Transverse colon (tissue), 4 donors: ENCODE measurements around the gene FBP2. TPM values are rescaled to one million over a fixed set of nuclear protein-coding genes. Genes with fewer than 3 reads are reported as not detected.
A peak's percentile ranks its signal among the peaks of the same experiment; 100 is the strongest.

Experiments
- DNase-seq: peaks from one replicate; pipeline ENCODE4 v3.0.0-alpha.2; 2019
- H3K27ac ChIP-seq, 4 donors: fragments of 200-600 bp; sonication (generic); 2 replicates each; pipeline ENCODE4 v1.5.1; 2016 to 2018; ENCODE audit warnings: inconsistent platforms in 4 of 4
- H3K27me3 ChIP-seq: fragments of 200-600 bp; sonication (generic); 2 replicates; pipeline ENCODE4 v1.5.1; 2017; ENCODE audit warnings: inconsistent platforms
- H3K36me3 ChIP-seq, 4 donors: fragments of 200-600 bp; sonication (generic); 2 replicates each; pipeline ENCODE4 v1.5.1; 2017 to 2019; ENCODE audit warnings: inconsistent platforms in 4 of 4
- H3K4me1 ChIP-seq, 4 donors: fragments of 200-600 bp; sonication (generic); 2 replicates each; pipeline ENCODE4 v1.5.1; 2017 to 2020; ENCODE audit warnings: inconsistent platforms in 4 of 4
- H3K4me3 ChIP-seq, 4 donors: fragments of 200-600 bp; sonication (generic); 1 replicate in 1 of 4; 2 replicates in 3 of 4; pipeline versions ENCODE4 v1.5.1 to v1.6.1; 2017 to 2019; ENCODE audit warnings: inconsistent platforms in 4 of 4
- H3K9me3 ChIP-seq, 2 donors: fragments of 200-600 bp; sonication (generic); 2 replicates each; pipeline ENCODE4 v1.5.1; 2017 to 2019; ENCODE audit warnings: inconsistent platforms in 2 of 2
- CTCF ChIP-seq, 5 experiments: fragments of 200-600 bp in 3 of 5; fragments of 450-650 bp in 2 of 5; sonication (generic) in 3 of 5; IDR thresholded peaks; 1 replicate in 2 of 5; 2 replicates in 3 of 5; pipeline ENCODE4 v1.5.1; 2016 to 2017; ENCODE audit warnings: antibody characterized with exemption in 5 of 5, inconsistent platforms in 3 of 5, mild to moderate bottlenecking in 2 of 5, moderate library complexity in 1 of 5
- EP300 ChIP-seq: sonication (generic); formaldehyde crosslinking; IDR thresholded peaks from one replicate; pipeline ENCODE4 v1.6.1; 2017; ENCODE audit warnings: antibody characterized with exemption, low read depth
- POLR2A ChIP-seq: fragments of 450-650 bp; IDR thresholded peaks from one replicate; pipeline ENCODE4 v1.6.1; 2016; ENCODE audit warnings: antibody characterized with exemption, mild to moderate bottlenecking, moderate library complexity
- POLR2AphosphoS5 ChIP-seq, 3 donors: sonication (generic); formaldehyde crosslinking; IDR thresholded peaks; one replicate each; pipeline ENCODE4 v1.6.1; 2016; ENCODE audit warnings: antibody characterized with exemption in 3 of 3
- WGBS, 2 donors: methylation state at CpG; one replicate each; pipeline ENCODE4 v1.1.5; 2018; ENCODE audit warnings: low coverage in 1 of 2; 5-methylcytosine and 5-hydroxymethylcytosine counted together
- in situ Hi-C, 4 donors: fragments of 200-750 bp; cut with MboI; loops; one replicate each; pipeline versions ENCODE4 v1.15.0 to v1.15.1; 2017; ENCODE audit warnings: low sequenced_read_pairs in 3 of 4, low pct_ligation_motif_present in 1 of 4, low pct_unique_long_range_greater_than_20kb in 1 of 4
- intact Hi-C: fragments of 100-400 bp; cut with DNase I; formaldehyde crosslinking; loops from one replicate; pipeline ENCODE4 v1.15.1; 2023; ENCODE audit warnings: low total_unique reads
- total RNA-seq, 4 donors: library from RNA; depleted of rRNA; stranded (reverse); fragments of >200 nt; gene quantifications; one replicate each; pipeline ENCODE4 v1.1.0, GENCODE V29; 2016

The FBP2 gene
- total RNA-seq, 4 donors from 2014 or later: not detected

GRCh38 chr9:94630833-94631232, 37.2 kb upstream of the FBP2 start:
- TF ChIP-seq POLR2A (no peak), EP300 (no peak), POLR2AphosphoS5 (IDR thresholded peaks at IDR 0.05) (no peak), CTCF (IDR thresholded peaks at IDR 0.05) (no peak)
- no peak overlapping the region for H3K4me3 ChIP-seq
- DNase-seq: no peak
- peak overlapping the region in 3 of 4 donors; percentile 22 to 51 (median 23) for H3K27ac ChIP-seq
- intact Hi-C loops (no loop called here), in situ Hi-C loops (no loop called here)
- H3K27me3 ChIP-seq: no peaks in the 10 kb centered on the region
- peaks cover 3 to 25% (median 11%) of the 10 kb centered on the region in 4 donors for H3K4me1 ChIP-seq
- 67 to 76% methylated on average over 5 of the region's 5 CpGs for WGBS, 2 donors
- H3K36me3 ChIP-seq: no peaks in the 10 kb centered on the region
- no peaks in the 10 kb centered on the region for H3K9me3 ChIP-seq

GRCh38 chr9:94630281-94630680, 36.7 kb upstream of the FBP2 start:
- no peak for DNase-seq
- no peaks in the 10 kb centered on the region for H3K27me3 ChIP-seq
- H3K27ac ChIP-seq: peak overlapping the region in 1 of 4 donors; percentile 51
- H3K4me1 ChIP-seq: peaks cover 3 to 25% (median 11%) of the 10 kb centered on the region in 4 donors
- H3K36me3 ChIP-seq: no peaks in the 10 kb centered on the region
- H3K4me3 ChIP-seq: no peak overlapping the region
- 68 to 80% methylated on average over 1 to 3 of the region's 3 CpGs for WGBS, 2 donors
- TF ChIP-seq POLR2AphosphoS5 (IDR thresholded peaks at IDR 0.05) (no peak), CTCF (IDR thresholded peaks at IDR 0.05) (no peak), EP300 (no peak), POLR2A (no peak)
- intact Hi-C loops (no loop called here), in situ Hi-C loops (no loop called here)
- no peaks in the 10 kb centered on the region for H3K9me3 ChIP-seq

- intact Hi-C loops: no loop called here
- in situ Hi-C loops: no loop called here
- Histone ChIP-seq H3K27ac (no peak overlapping the region), H3K4me1 (peaks cover 0 to 23% (median 10%) of the 10 kb centered on the region in 4 donors), H3K9me3 (no peaks in the 10 kb centered on the region), H3K36me3 (no peaks in the 10 kb centered on the region), H3K4me3 (no peak overlapping the region), H3K27me3 (no peaks in the 10 kb centered on the region)
- 88 to 100% methylated on average over 1 to 6 of the region's 6 CpGs for WGBS, 2 donors
- TF ChIP-seq CTCF (IDR thresholded peaks at IDR 0.05): no peak
- no peak for TF ChIP-seq EP300
- TF ChIP-seq POLR2A: no peak
- no peak for TF ChIP-seq POLR2AphosphoS5 (IDR thresholded peaks at IDR 0.05)
- DNase-seq: no peak
Measured at GRCh38 chr9:94627287-94627686, 33.7 kb upstream of the FBP2 start.

- in situ Hi-C loops (no loop called here), intact Hi-C loops (no loop called here)
- Histone ChIP-seq H3K4me1 (peaks cover 0 to 8% (median 1%) of the 10 kb centered on the region in 4 donors), H3K27ac (no peak overlapping the region), H3K36me3 (no peaks in the 10 kb centered on the region), H3K9me3 (no peaks in the 10 kb centered on the region), H3K4me3 (no peak overlapping the region), H3K27me3 (no peaks in the 10 kb centered on the region)
- 74 to 100% methylated on average over 1 to 12 of the region's 12 CpGs for WGBS, 2 donors
- DNase-seq: no peak
- TF ChIP-seq POLR2AphosphoS5 (IDR thresholded peaks at IDR 0.05) (no peak), EP300 (no peak), CTCF (IDR thresholded peaks at IDR 0.05) (no peak), POLR2A (no peak)
Measured at GRCh38 chr9:94625835-94626234, 32.2 kb upstream of the FBP2 start.
